Breast epithelium (tissue), 4 donors: Measurements from ENCODE around the gene NTRK2. TPM values are rescaled to one million over a fixed set of nuclear protein-coding genes. Genes with fewer than 3 reads are reported as not detected.

ENCODE experiments used
- DNase-seq, 2 donors: peaks; one replicate each; pipeline ENCODE4 v3.0.0-alpha.2; 2019; ENCODE audit warnings: low spot score in 2 of 2
- H3K27ac ChIP-seq, 2 donors: fragments of 200-600 bp; sonication (generic) in 1 of 2; one replicate each; pipeline ENCODE4 v1.5.1; 2016 to 2019; ENCODE audit warnings: mild to moderate bottlenecking in 1 of 2
- H3K27me3 ChIP-seq, 2 donors: fragments of 200-600 bp; sonication (generic) in 1 of 2; one replicate each; pipeline versions ENCODE4 v1.5.1 to v1.6.0; 2017 to 2019; ENCODE audit warnings: control low read depth in 1 of 2, mild to moderate bottlenecking in 1 of 2
- H3K36me3 ChIP-seq: fragments of 200-600 bp; one replicate; pipeline ENCODE4 v1.5.1; 2019
- H3K4me1 ChIP-seq, 2 donors: fragments of 200-600 bp; sonication (generic); one replicate each; pipeline ENCODE4 v1.5.1; 2016 to 2019; ENCODE audit warnings: control low read depth in 1 of 2
- H3K4me3 ChIP-seq, 3 donors: fragments of 200-600 bp; sonication (generic); 1 replicate in 2 of 3; 2 replicates in 1 of 3; pipeline ENCODE4 v1.5.1; 2016 to 2019; ENCODE audit warnings: mild to moderate bottlenecking in 3 of 3, moderate library complexity in 2 of 3
- H3K9me3 ChIP-seq, 2 donors: fragments of 200-600 bp; sonication (generic) in 1 of 2; one replicate each; pipeline ENCODE4 v1.5.1; 2016 to 2019; ENCODE audit warnings: control low read depth in 1 of 2
- POLR2A ChIP-seq: fragments of 450-650 bp; IDR thresholded peaks from one replicate; pipeline ENCODE4 v1.6.1; 2016; ENCODE audit warnings: antibody characterized with exemption, mild to moderate bottlenecking, moderate library complexity
- POLR2AphosphoS5 ChIP-seq, 3 donors: sonication (generic); formaldehyde crosslinking; IDR thresholded peaks; one replicate each; pipeline ENCODE4 v1.6.1; 2017; ENCODE audit warnings: antibody characterized with exemption in 3 of 3
- intact Hi-C: fragments of 100-400 bp; cut with DNase I; formaldehyde crosslinking; loops from one replicate; pipeline ENCODE4 v1.15.1; 2023; ENCODE audit warnings: low total_unique reads
- total RNA-seq, 3 donors: library from RNA; depleted of rRNA; stranded (reverse); fragments of >200 nt; gene quantifications; one replicate each; pipeline ENCODE4 v1.1.0, GENCODE V29; 2016
- TF ChIP-seq, protein P1 (sequence below), 3 donors: fragments of 450-650 bp; IDR thresholded peaks; one replicate each; pipeline ENCODE4 v1.5.1; 2016 to 2017; ENCODE audit warnings: antibody characterized with exemption in 3 of 3, mild to moderate bottlenecking in 3 of 3, moderate library complexity in 3 of 3

Gene NTRK2
- total RNA-seq, 3 donors from 2014 or later, result 25.9 to 134 (median 112) TPM

DNA sequence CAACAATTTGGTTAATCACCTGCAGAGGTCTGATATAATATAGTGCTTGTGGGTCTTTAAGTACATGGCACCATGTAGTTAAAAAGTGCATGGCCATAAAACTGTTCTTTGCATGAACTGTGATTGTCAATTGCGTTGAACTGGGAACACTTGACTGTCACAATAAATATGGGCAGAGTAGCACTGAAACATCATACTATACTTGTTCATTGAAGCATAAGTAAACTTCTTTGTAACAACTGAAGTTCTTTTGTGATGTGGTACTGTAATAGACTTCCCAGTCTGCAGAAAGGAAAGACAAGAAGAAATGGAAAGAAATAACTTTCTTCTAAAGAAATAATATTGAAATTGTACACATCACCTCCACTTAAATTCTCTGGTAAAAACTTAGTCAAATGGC lies 9.8 kb upstream of the NTRK2 start:
- Histone ChIP-seq H3K27ac (no peak overlapping the region), H3K36me3 (no peaks in the 10 kb centered on the region), H3K9me3 (no peaks in the 10 kb centered on the region), H3K27me3 (no peaks in the 10 kb centered on the region), H3K4me3 (no peak overlapping the region), H3K4me1 (no peaks in the 10 kb centered on the region)
- intact Hi-C loops, result loop anchor here (10.0 kb wide), 1 partner anchor 295 kb away; no protein-coding TSS in a partner anchor
- no peak for DNase-seq
- TF ChIP-seq, protein P1, sequence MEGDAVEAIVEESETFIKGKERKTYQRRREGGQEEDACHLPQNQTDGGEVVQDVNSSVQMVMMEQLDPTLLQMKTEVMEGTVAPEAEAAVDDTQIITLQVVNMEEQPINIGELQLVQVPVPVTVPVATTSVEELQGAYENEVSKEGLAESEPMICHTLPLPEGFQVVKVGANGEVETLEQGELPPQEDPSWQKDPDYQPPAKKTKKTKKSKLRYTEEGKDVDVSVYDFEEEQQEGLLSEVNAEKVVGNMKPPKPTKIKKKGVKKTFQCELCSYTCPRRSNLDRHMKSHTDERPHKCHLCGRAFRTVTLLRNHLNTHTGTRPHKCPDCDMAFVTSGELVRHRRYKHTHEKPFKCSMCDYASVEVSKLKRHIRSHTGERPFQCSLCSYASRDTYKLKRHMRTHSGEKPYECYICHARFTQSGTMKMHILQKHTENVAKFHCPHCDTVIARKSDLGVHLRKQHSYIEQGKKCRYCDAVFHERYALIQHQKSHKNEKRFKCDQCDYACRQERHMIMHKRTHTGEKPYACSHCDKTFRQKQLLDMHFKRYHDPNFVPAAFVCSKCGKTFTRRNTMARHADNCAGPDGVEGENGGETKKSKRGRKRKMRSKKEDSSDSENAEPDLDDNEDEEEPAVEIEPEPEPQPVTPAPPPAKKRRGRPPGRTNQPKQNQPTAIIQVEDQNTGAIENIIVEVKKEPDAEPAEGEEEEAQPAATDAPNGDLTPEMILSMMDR (IDR thresholded peaks at IDR 0.05), result no peak
- TF ChIP-seq POLR2A (no peak), POLR2AphosphoS5 (IDR thresholded peaks at IDR 0.05) (no peak)

DNA sequence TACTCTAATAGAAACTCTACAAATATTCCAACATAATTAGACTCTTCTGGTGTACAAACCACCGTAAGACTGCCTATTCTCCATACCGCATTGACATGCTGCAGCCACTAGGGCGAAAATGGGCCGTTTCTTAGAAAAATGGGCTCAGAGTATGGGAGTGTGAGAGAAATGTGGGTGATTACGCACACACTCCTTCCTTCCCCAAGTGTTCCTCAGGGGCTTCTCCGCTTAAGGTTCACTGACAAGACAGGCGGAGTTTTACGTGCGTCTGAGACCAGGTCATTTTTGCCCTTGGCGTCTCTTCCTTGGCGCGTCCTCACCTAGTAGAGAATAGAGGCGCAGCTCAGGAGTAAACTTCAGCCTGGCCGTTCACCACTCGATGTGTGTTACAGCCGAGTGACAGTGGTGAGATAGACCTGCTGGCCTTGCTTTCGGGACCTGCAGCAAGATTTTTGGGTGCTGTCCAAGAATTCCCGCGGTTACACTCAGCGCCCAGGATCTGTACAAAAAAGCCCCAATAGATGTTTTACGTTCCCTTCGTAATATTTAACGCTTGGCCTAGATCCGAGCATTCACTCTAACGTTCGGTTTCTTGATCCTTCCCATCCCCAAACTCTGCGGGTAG lies 1.8 kb upstream of the NTRK2 start:
- intact Hi-C loops, result loop anchor here (10.0 kb wide), 1 partner anchor 287 kb away; no protein-coding TSS in a partner anchor
- H3K4me3 ChIP-seq, result peak overlapping the region; percentile 68 to 84 (median 69)
- peaks cover 0 to 5% of the 10 kb centered on the region in 2 donors for H3K9me3 ChIP-seq
- TF ChIP-seq, protein P1 (IDR thresholded peaks at IDR 0.05), result peak; percentile 28 to 62 (median 37)
- TF ChIP-seq POLR2AphosphoS5 (IDR thresholded peaks at IDR 0.05), result no peak
- peak in 1 of 2 donors; percentile 50 for DNase-seq
- H3K27me3 ChIP-seq, result peaks cover 3 to 9% of the 10 kb centered on the region in 2 donors
- H3K36me3 ChIP-seq, result no peaks in the 10 kb centered on the region
- H3K4me1 ChIP-seq, result no peaks in the 10 kb centered on the region
- H3K27ac ChIP-seq, result peak overlapping the region; percentile 96 to 97

DNA sequence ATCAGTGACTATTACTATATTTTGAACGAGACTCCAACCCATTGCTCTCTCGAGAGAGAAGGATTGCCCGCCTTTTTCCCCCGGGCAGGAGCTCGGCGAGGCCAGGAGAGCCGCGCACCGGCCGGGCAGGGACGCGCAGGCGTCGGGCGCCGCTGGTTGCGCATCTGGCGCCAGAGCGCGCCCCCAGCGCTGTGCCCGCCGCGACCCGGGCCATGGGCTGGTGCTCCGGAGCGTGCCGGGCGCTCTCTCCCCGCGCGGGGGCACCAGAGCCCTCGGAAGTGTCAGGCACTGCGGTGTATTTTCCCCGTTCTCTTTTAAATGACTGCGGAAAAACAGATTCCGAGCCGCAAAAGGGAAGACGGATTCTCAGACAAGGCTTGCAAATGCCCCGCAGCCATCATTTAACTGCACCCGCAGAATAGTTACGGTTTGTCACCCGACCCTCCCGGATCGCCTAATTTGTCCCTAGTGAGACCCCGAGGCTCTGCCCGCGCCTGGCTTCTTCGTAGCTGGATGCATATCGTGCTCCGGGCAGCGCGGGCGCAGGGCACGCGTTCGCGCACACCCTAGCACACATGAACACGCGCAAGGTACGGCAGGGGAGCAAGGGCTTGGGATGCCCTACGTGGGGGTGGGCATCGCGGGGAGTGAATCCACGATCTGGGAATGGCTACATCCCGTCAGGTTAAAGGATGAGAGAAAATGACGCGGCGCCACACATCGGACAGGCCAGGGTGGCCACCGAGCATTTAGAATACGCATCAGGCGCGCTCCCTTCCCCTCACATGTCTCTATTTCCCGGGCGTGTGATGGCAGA lies 1.1 kb upstream of the NTRK2 start:
- Histone ChIP-seq H3K4me3 (peak overlapping the region; percentile 68 to 84 (median 69)), H3K27me3 (peaks cover 3 to 9% of the 10 kb centered on the region in 2 donors), H3K4me1 (no peaks in the 10 kb centered on the region), H3K9me3 (peaks cover 0 to 5% of the 10 kb centered on the region in 2 donors), H3K36me3 (no peaks in the 10 kb centered on the region), H3K27ac (peak overlapping the region; percentile 96 to 97)
- intact Hi-C loops, result loop anchor here (10.0 kb wide), 1 partner anchor 286 kb away; no protein-coding TSS in a partner anchor
- TF ChIP-seq, protein P1 (IDR thresholded peaks at IDR 0.05), result peak; percentile 23 to 46 (median 41)
- TF ChIP-seq POLR2A (no peak), POLR2AphosphoS5 (IDR thresholded peaks at IDR 0.05) (peak in 2 of 3 donors; percentile 24 to 47)
- DNase-seq, result peak; percentile 64 to 78

DNA sequence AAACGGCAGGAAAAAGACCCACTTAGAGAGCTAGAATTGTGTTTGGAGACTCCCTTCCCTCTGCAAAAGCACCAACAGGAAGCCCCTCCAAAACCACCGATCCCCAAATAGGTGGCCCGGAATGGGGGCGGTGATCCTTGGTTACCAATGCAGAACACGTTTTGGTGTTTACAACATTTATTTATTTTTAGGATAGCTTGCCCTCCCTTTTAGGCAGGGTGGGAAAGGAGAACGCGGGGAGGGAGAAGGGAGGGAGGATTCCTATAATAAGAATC lies 579 bp upstream of the NTRK2 start:
- peaks cover 3 to 9% of the 10 kb centered on the region in 2 donors for H3K27me3 ChIP-seq

More for the DNA sequence above, 579 bp upstream of the NTRK2 start:
- H3K4me1 ChIP-seq, result no peaks in the 10 kb centered on the region
- intact Hi-C loops, result loop anchor here (10.0 kb wide), 1 partner anchor 286 kb away; no protein-coding TSS in a partner anchor
- DNase-seq, result no peak
- no peaks in the 10 kb centered on the region for H3K36me3 ChIP-seq
- H3K9me3 ChIP-seq, result peaks cover 0 to 5% of the 10 kb centered on the region in 2 donors
- H3K27ac ChIP-seq, result peak overlapping the region; percentile 96 to 97
- peak overlapping the region; percentile 68 to 84 (median 69) for H3K4me3 ChIP-seq
- no peak for TF ChIP-seq POLR2AphosphoS5 (IDR thresholded peaks at IDR 0.05)
- TF ChIP-seq, protein P1 (IDR thresholded peaks at IDR 0.05), result no peak
- TF ChIP-seq POLR2A, result no peak
